Ovary (tissue), 9 donors: ENCODE results near the gene DCUN1D1. TPM values are rescaled to one million over a fixed set of nuclear protein-coding genes. Genes with fewer than 3 reads are reported as not detected.

Experiments used
- DNase-seq, 5 donors: peaks; one replicate each; pipeline ENCODE4 v3.0.0-alpha.2; 2019 to 2020
- H3K27ac ChIP-seq, 2 donors: fragments of 200-600 bp; one replicate each; pipeline versions ENCODE4 v1.5.1 to v1.8.0; 2019 to 2022
- H3K27me3 ChIP-seq: fragments of 200-600 bp; one replicate; pipeline ENCODE4 v1.8.0; 2022
- H3K36me3 ChIP-seq: fragments of 200-600 bp; sonication (generic); one replicate; pipeline ENCODE4 v1.5.1; 2019
- H3K4me1 ChIP-seq: one replicate; pipeline ENCODE4 v1.8.1; 2013; ENCODE audit warnings: mild to moderate bottlenecking, moderate library complexity; ENCODE audit not compliant: insufficient read depth
- H3K4me3 ChIP-seq: fragments of 200-600 bp; sonication (generic); one replicate; pipeline ENCODE4 v1.5.1; 2017
- H3K9me3 ChIP-seq, 2 donors: fragments of 200-600 bp in 1 of 2; sonication (generic) in 1 of 2; one replicate each; pipeline versions ENCODE4 v1.5.1 to v1.8.1; 2013 to 2019; ENCODE audit warnings: mild to moderate bottlenecking in 1 of 2, moderate library complexity in 1 of 2
- EP300 ChIP-seq: sonication (generic); formaldehyde crosslinking; IDR thresholded peaks from one replicate; pipeline ENCODE4 v1.6.1; 2017; ENCODE audit warnings: antibody characterized with exemption
- POLR2A ChIP-seq: fragments of 450-650 bp; IDR thresholded peaks from one replicate; pipeline ENCODE4 v1.6.1; 2017; ENCODE audit warnings: antibody characterized with exemption, mild to moderate bottlenecking, moderate library complexity
- WGBS, 3 donors: extraction: QIAGEN DNeasy Blood & Tissue Kit in 1 of 3; methylation state at CpG; one replicate each; pipeline versions ENCODE4 v1.1.5 to v1.1.7; 2013 to 2017; 5-methylcytosine and 5-hydroxymethylcytosine counted together
- intact Hi-C, 4 donors: fragments of 100-400 bp; cut with DNase I; formaldehyde crosslinking; loops; one replicate each; pipeline versions ENCODE4 v1.11.0 to v1.15.1; 2022 to 2023
- polyA plus RNA-seq, 2 donors: library from polyadenylated mRNA; stranded (reverse); fragments of 200-250 nt in 1 of 2; fragments of 350-450 nt in 1 of 2; fragmentation: Illumina TruSeq in 1 of 2; extraction: RNeasy Lipid Tissue Mini Kit (QIAGEN cat#74804) in 1 of 2; gene quantifications; one replicate each; pipeline ENCODE4 v1.2.3, GENCODE V29; 2013 to 2014
- total RNA-seq, 7 donors: library from RNA; depleted of rRNA in 2 of 7; stranded (reverse); fragments of >200 nt in 2 of 7; fragmentation: NEBNext Ultra II Directional in 3 of 7; extraction: Animal tissue kit (Norgen Biotek cat#: 25700) in 3 of 7; gene quantifications; one replicate each; pipeline versions ENCODE4 v1.1.0 to v1.2.4, GENCODE V29; 2016 to 2023
- TF ChIP-seq, protein P1 (sequence below), 3 donors: fragments of 450-650 bp in 2 of 3; fragments of 200-600 bp in 1 of 3; IDR thresholded peaks; one replicate each; pipeline versions ENCODE4 v1.5.1 to v1.8.0; 2016 to 2022; ENCODE audit warnings: antibody characterized with exemption in 3 of 3, mild to moderate bottlenecking in 1 of 3
- donor health status: DM: no; HTN: no; CAD: no; lungs with moderate emphysema.
- donor health status: DM: no; HTN: no; CAD: no.
- donor health status: Bipolar disorder and iron deficiency.
- donor health status: DM: yes; HTN: yes; CAD: no.
- donor health status: DM: no; HTN: no; CAD: no.
- donor health status: DM: yes; HTN: yes; CAD: no.

DCUN1D1 gene
- total and polyA plus RNA-seq, 9 donors: 7.7 to 42.7 (median 40.2) TPM

DNA sequence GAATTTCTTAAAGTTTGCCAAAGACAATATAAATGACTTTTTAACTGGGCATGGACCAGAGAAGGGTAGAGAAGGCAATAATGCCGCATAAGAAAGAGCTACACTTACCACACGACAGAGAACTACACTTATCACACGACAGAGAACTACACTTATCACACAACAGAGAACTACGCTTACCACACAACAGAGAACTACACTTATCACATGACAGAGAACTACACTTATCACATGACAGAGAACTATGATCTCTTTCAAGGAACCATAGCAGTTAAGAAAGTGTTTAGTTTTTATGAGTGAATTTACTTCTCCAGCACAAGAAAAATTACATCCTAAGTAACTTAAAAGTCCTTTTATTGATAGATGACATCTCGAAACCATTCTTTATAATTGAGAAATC is 32.0 kb downstream of the DCUN1D1 start:
- Histone ChIP-seq H3K36me3 (no peaks in the 10 kb centered on the region), H3K27ac (no peak overlapping the region), H3K4me3 (no peak overlapping the region), H3K4me1 (peaks cover 1% of the 10 kb centered on the region), H3K27me3 (no peaks in the 10 kb centered on the region), H3K9me3 (no peaks in the 10 kb centered on the region)
- no peak for DNase-seq
- TF ChIP-seq POLR2A: no peak
- no peak for TF ChIP-seq EP300
- TF ChIP-seq, protein P1, sequence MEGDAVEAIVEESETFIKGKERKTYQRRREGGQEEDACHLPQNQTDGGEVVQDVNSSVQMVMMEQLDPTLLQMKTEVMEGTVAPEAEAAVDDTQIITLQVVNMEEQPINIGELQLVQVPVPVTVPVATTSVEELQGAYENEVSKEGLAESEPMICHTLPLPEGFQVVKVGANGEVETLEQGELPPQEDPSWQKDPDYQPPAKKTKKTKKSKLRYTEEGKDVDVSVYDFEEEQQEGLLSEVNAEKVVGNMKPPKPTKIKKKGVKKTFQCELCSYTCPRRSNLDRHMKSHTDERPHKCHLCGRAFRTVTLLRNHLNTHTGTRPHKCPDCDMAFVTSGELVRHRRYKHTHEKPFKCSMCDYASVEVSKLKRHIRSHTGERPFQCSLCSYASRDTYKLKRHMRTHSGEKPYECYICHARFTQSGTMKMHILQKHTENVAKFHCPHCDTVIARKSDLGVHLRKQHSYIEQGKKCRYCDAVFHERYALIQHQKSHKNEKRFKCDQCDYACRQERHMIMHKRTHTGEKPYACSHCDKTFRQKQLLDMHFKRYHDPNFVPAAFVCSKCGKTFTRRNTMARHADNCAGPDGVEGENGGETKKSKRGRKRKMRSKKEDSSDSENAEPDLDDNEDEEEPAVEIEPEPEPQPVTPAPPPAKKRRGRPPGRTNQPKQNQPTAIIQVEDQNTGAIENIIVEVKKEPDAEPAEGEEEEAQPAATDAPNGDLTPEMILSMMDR (IDR thresholded peaks at IDR 0.05): no peak
- intact Hi-C loops: no loop called here
- 81 to 91% (median 89%) methylated on average over 5 of the region's 5 CpGs for WGBS, 3 donors

GRCh38 chr3:182947888-182948287 is 32.5 kb downstream of the DCUN1D1 start:
- Histone ChIP-seq H3K36me3 (no peaks in the 10 kb centered on the region), H3K27ac (no peak overlapping the region), H3K9me3 (no peaks in the 10 kb centered on the region), H3K27me3 (no peaks in the 10 kb centered on the region), H3K4me1 (peaks cover 1% of the 10 kb centered on the region), H3K4me3 (no peak overlapping the region)
- no peak for DNase-seq
- TF ChIP-seq POLR2A: no peak
- TF ChIP-seq, protein P1 (IDR thresholded peaks at IDR 0.05): no peak
- no peak for TF ChIP-seq EP300
- intact Hi-C loops: no loop called here

DNA sequence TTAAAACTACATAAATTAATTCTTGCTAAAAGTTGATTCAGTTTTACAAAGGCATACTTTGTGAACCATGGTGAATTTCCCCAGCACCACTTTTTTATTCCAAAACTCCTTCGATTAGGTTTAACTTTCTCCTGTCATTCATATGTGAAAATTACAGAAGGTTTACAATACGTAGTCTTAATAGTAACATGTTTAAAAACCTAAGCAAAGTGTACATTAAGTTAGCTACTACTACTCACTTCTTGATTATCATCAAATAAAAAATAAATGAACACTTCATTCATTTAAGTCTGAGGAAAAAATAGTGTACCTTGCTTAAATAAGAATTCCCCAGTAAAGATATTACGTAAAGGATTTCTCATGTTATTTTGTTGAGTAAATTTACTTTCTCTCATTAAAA is 38.6 kb downstream of the DCUN1D1 start:
- Histone ChIP-seq H3K9me3 (no peaks in the 10 kb centered on the region), H3K4me3 (no peak overlapping the region), H3K27me3 (no peaks in the 10 kb centered on the region), H3K27ac (no peak overlapping the region), H3K36me3 (no peaks in the 10 kb centered on the region), H3K4me1 (peaks cover 1% of the 10 kb centered on the region)
- no peak for DNase-seq
- TF ChIP-seq EP300 (no peak), POLR2A (no peak)
- TF ChIP-seq, protein P1 (IDR thresholded peaks at IDR 0.05): no peak
- 97 to 98% (median 98%) methylated on average over 3 of the region's 3 CpGs for WGBS, 3 donors
- intact Hi-C loops: no loop called here

GRCh38 chr3:182940266-182940808 is 40.0 kb downstream of the DCUN1D1 start:
- Histone ChIP-seq H3K27me3 (no peaks in the 10 kb centered on the region), H3K9me3 (no peaks in the 10 kb centered on the region), H3K4me3 (no peak overlapping the region), H3K4me1 (peaks cover under 1% of the 10 kb centered on the region), H3K36me3 (no peaks in the 10 kb centered on the region), H3K27ac (no peak overlapping the region)
- 87 to 90% (median 88%) methylated on average over 4 of the region's 4 CpGs for WGBS, 3 donors
- intact Hi-C loops: no loop called here
- TF ChIP-seq POLR2A: no peak
- no peak for DNase-seq

DNA sequence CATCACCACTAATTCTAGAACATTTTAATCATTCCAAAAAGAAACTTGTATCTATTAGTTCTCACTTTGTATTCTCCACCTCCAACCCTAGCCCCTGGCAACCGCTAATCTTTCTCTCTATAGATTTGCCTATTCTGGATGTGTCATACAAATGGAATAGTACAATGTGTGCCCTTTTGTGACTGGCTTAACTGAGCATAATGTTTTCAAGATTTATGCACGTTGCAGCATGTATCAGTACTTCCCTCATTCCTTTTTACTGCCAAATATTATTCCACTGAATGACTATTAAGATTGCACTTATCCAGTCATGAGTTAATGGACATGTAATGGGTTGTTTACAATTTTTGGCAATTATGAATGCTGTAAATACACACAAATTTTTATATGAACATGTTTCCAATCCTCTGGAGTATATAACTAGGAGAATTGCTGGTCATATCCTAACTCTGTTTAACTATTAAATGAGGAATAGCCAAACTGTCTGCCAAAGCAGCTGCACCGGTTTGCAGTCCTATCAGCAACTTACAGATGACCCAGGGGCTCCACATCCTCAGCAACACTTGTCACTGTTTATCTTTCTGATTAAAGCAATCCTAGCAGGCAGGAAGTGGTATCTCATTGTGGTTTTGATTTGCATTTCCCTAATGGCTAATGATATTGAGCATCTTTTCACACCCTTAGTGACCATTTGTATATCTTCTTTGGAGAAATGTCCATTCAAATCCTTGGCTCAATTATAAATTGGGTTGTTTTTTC is 42.9 kb downstream of the DCUN1D1 start:
- H3K27ac ChIP-seq: no peak overlapping the region
- H3K4me1 ChIP-seq: no peaks in the 10 kb centered on the region
- H3K9me3 ChIP-seq: no peaks in the 10 kb centered on the region
- 60 to 66% (median 66%) methylated on average over 3 of the region's 3 CpGs for WGBS, 3 donors
- no peaks in the 10 kb centered on the region for H3K36me3 ChIP-seq
- no peak overlapping the region for H3K4me3 ChIP-seq
- no peaks in the 10 kb centered on the region for H3K27me3 ChIP-seq
- intact Hi-C loops: no loop called here
- TF ChIP-seq POLR2A: no peak
- TF ChIP-seq, protein P1 (IDR thresholded peaks at IDR 0.05): no peak
- TF ChIP-seq EP300: no peak
- DNase-seq: no peak
